Stimulated activated CD8-positive, alpha-beta memory T cell treated with anti-CD3 and anti-CD28 coated beads, Interleukin-4, amount 100 ng/mL, for 4 hours (primary cell): ENCODE measurements around the gene ATOX1.
"Not testable (repeated sequence)": the region's sequence is repeated elsewhere in the genome, so short reads cannot be mapped to it uniquely, and the experiment has no call there.

ENCODE experiments used
- DNase-seq, 2 donors: peaks; one replicate each; pipeline ENCODE4 v3.0.0-alpha.2; 2020; ENCODE audit warnings: low read depth in 2 of 2, low spot score in 1 of 2

The ATOX1 gene

DNA sequence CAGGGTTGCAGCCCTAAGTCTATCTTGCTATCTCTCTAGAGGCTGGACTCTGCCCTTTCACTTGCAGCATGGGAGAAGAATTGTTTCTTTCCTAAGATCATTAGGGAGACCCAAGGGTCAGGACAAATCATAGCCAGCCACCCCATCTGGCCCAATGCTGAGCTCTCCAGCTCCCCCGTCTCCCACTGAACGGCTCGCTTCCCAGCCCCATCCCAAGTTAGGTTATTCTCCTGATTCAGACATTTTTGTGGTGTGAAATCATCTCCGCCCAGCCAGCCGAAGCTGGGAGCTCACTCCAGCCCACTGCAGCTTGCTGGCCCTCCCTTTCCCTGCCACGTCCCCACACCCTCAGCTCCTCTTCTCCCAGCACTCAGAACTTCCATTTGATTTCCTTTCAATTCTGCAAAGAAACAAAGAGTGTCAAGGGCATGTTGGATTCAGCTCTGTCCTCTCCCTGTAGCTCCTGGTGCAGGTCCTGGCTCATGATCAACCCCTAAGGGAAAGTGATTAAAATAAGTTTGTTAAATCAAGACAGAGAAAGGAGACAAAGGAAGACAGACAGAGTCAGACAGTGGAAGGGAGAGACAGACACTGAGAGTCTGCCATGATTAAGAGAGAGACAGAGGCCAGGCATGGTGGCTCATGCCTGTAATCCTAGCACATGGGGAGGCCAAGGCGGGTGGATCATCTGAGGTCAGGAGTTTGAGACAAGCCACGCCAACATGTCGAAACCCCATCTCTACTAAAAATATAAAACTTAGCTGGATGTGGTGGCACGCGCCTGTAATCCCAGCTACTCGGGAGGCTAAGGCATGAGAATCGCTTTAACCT lies 59.1 kb downstream of the ATOX1 start:
- no peak for DNase-seq

DNA sequence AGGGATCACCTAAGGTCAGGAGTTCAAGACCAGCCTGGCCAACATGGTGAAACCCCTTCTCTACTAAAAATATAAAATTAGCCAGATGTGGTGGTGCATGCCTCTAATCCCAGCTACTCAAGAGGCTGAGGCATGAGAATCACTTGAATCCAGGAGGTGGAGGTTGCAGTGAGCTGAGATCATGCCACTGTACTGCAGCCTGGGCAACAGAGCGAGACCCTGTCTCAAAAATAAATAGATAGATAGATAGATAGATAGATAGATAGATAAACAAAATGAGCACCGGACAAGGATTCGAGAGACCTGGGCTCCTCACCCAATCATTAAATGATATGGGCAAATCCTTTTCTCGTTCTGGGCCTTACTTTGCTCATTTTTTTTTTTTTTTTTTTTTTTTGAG lies 60.4 kb downstream of the ATOX1 start:
- not testable (repeated sequence) for DNase-seq

DNA sequence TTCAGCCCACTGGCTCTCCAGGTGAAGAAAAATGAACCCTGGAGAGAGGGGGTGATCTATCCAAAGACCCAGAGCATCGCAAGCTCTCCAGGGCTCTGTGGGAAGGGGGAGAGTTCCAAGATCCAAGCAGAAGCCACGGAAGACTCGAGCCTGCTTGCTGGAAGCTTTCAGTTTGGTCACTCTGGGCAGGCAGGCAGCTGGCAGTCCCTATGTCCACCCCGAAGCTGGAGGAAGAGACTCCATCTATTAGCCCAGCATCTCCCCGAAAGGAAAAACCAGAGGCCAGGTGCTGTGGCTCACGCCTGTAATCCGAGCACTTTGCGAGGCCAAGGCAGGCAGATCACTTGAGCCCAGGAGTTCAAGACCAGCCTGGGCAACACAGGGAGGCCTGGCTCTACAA lies 61.0 kb downstream of the ATOX1 start:
- no peak for DNase-seq

DNA sequence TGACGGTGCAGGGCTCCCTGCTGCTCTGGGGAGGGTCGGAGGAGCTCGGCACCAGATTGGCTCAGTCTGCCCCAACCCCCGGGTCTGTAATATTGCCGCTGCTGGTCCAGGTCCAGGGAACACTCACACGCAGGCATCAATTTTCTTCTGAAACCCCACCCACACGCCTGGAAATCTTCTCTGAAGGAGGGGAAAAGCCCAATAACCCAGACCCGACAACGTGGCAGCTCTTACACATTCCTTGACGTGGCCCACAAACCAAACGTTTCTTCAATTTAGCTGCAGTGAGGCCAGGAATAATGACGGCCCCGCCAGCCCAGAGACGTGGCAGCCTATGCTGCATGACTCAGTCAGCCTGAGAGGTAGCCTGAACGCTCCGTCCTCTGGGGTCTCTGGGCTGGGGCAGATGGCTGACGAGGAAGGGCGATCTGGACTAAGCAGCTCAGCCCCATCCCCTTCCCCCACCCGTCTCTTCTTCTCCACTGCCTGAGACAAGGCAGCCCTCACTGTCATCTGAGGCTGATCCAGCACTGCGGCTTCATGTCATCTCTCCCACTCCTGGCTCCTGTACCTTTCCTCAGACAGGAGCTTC lies 61.9 kb downstream of the ATOX1 start:
- no peak for DNase-seq

DNA sequence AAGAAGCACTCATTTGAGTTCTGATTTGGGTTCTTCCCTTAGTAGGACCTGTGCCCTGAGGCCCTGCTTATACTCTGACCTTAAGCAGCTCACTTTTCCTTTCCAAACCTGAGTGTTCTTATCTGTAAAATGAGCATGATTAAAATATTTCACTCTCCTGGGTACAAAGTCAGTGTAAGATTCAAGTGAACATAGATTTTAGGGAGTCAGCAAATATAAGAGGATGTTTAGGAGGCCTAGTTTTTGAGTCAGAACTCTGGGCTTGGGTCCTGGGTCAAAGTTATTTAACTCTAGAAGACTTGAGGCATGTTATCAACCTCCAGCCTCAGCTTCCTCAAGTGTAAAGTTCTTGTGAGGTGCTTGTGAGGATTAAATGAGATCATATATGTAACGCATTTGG lies 63.0 kb downstream of the ATOX1 start:
- no peak for DNase-seq

- DNase-seq = no peak
Measured at GRCh38 chr5:151694035-151694485, 64.4 kb downstream of the ATOX1 start.
